HG02852 (cell line): ENCODE results near the gene SNX1.
"Not testable (repeated sequence)": the region's sequence is repeated elsewhere in the genome, so short reads cannot be mapped to it uniquely, and the experiment has no call there.

Experiments
- ATAC-seq: cut with Tn5 transposase; IDR thresholded peaks from one replicate; pipeline ENCODE4 v1.9.1; 2021; ENCODE audit warnings: mild to moderate bottlenecking, moderate library complexity; ENCODE audit not compliant: unreplicated experiment

The SNX1 gene

DNA sequence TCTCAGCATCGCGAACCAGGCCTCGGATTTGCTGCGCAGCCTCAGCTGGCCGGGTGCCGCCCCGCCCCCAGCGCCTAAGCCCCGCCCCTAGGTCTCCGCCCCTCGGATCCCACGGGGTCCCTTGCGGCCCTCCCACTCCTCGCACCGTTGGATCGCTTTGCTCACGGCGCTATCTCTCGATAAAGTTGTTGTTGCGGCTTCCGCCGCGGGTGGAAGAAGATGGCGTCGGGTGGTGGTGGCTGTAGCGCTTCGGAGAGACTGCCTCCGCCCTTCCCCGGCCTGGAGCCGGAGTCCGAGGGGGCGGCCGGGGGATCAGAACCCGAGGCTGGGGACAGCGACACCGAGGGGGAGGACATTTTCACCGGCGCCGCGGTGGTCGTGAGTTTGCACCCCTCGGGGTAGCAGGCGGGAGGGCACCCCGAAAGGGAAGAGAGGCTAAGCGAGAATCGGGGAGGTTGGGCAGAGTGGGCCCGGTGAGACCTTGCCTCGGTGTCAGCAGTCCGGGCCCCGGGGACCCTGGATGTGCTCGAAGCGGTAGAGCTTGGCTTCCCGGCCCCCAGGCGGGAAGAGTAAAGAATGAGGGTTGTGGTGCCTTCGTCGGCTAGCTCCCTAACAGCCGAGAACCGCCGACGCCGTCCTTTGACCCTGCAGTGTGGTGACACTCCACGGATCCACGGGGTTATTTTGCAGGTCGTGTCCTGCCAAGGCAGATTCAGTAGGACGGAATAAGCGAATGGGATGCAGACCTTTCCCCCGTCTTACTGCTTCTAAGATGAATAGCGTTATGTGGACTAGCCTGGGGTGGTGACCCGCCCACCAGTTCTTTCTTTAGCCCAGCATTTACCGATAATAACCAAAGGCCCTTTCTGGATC, at the start of gene SNX1:
SNX1 (plus strand) TSS at position 188 of the 873 bp plus-strand sequence; CDS start at position 220, 32 bp downstream.
- ATAC-seq, result peak; percentile 46

GRCh38 chr15:64046421-64047153, 49.2 kb upstream of the SNX1 start, which contains the start of gene DAPK2:
Gene DAPK2 (minus strand): TSS chr15:64046485. CDS start chr15:64040261, 6,224 bp downstream.
- peak; percentile 64 for ATAC-seq

GRCh38 chr15:64048781-64049460, 46.9 kb upstream of the SNX1 start:
- no peak for ATAC-seq

DNA sequence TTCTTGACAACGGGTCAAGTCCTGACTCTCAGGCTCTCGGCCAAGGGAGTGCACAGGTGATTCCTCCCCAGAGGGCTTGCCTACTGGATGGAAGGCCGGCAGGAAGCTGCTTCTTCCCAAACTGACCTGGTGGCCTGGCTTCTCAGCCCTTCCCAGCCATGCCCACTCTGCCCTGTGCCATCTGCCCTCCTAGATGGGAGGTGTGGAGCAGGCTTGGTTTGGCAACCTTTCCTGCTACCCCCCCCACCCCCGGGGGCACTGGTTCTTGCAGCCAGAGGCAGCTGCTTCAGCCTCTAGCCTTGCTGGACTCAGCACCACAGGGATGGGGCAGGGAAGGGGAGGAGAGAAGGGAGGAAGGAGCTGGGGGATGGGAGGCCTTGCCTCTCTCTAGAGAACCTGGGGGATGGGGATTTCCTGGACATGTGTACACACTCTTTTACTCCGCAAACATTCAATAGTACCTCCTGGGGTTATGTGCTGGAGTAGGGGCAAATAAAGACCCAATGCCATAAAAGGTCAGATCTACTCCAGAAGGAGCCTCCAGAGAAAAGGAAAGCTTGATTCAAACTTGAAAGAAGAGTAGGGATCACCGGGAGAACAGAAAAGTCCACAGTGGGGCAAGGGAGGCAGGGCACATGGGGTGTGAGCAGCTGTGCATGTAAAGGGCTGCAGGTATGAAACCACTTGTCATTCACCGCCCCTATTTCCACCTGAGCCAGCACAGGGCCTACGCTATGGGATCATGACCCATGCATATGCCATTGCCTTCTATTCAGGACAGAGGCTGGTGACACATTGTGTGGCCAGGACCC, 45.3 kb upstream of the SNX1 start:
- ATAC-seq, result no peak

- no peak for ATAC-seq
Measured at GRCh38 chr15:64051093-64051402, 44.7 kb upstream of the SNX1 start.

GRCh38 chr15:64051407-64052259, 44.1 kb upstream of the SNX1 start:
- no peak for ATAC-seq

- no peak for ATAC-seq
Measured at GRCh38 chr15:64052925-64053491, 42.8 kb upstream of the SNX1 start.

DNA sequence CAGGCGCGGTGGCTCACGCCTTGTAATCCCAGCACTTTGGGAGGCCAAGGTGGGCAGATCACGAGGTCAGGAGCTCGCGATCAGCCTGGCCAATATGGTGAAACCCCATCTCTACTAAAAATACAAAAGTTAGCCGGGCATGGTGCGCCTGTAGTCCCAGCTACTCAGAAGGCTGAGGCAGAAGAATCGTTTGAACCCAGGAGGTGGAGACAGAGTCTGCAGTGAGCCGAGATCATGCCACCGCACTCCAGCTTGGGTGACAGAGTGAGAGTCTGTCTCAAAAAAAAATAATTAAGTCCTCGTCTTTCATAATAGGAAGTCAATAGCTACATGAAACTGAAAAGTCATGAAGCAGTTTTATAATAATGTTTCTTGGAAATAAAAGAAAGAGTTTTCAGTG, 42.1 kb upstream of the SNX1 start:
- ATAC-seq, result not testable (repeated sequence)

- no peak for ATAC-seq
Measured at GRCh38 chr15:64058279-64058678, 37.5 kb upstream of the SNX1 start.

DNA sequence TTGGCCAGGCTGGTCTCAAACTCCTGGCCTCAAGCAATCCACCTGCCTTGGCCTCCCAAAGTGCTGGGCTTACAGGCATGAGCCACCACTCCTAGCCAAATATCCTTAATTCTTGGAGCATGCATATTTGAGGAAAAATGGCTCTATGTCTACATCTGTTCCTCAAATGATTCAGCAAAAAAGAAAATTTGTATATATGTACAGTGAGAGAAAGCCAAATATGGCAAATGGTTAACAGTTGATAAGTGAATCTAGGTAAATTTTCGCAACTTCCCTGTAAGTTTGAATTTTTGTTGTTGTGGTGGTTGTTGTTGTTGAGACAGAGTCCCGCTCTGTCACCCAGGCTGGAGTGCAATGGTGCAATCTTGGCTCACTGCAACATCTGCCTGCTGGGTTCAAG, 36.7 kb upstream of the SNX1 start:
- not testable (repeated sequence) for ATAC-seq

- no peak for ATAC-seq
Measured at GRCh38 chr15:64060716-64061115, 35.1 kb upstream of the SNX1 start.

GRCh38 chr15:64066451-64066850, 29.3 kb upstream of the SNX1 start:
- no peak for ATAC-seq

DNA sequence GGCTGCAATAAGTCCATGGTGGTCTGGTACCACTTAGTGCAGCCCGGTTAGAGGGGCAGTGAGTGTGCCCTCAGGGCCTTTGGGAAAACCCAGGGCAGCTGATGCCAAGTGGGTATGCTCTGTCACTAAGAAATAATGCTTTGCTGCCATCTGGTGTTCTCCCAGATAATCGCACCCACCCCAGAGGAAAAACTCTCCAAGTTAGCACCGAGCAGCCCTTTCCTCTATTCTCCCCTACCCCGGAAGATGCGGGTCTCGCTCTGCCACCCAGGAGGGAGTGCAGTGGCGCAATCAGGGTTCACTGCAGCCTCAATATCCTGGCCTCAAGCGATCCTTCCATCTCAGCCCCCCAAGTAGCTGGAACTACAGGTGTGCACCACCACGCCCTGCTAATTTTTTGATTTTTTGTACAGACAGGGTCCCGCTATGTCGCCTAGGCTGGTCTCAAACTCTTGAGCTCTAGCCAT, 28.2 kb upstream of the SNX1 start:
- ATAC-seq, result no peak

GRCh38 chr15:64068133-64068532, 27.6 kb upstream of the SNX1 start:
- ATAC-seq, result no peak

DNA sequence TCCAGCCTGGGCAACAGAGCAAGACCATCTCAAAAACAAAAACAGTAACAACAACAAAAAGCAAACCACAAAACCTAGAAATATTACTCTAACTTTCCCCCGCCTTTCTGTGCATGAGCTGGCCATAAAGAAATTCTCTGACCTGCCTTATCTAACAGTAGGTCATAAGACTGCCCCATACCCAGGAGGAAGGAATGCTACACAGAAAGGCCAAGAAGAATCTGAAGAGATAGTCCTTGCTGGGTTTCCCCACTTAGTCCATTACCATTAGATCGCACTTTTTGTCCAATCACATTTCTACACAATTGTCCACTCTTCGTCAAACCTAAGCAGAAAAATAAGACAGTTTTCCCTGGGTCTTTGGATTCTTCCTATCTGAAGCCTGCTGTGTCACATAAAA, 25.7 kb upstream of the SNX1 start:
- ATAC-seq, result no peak

- no peak for ATAC-seq
Measured at GRCh38 chr15:64070965-64071851, 24.6 kb upstream of the SNX1 start.

DNA sequence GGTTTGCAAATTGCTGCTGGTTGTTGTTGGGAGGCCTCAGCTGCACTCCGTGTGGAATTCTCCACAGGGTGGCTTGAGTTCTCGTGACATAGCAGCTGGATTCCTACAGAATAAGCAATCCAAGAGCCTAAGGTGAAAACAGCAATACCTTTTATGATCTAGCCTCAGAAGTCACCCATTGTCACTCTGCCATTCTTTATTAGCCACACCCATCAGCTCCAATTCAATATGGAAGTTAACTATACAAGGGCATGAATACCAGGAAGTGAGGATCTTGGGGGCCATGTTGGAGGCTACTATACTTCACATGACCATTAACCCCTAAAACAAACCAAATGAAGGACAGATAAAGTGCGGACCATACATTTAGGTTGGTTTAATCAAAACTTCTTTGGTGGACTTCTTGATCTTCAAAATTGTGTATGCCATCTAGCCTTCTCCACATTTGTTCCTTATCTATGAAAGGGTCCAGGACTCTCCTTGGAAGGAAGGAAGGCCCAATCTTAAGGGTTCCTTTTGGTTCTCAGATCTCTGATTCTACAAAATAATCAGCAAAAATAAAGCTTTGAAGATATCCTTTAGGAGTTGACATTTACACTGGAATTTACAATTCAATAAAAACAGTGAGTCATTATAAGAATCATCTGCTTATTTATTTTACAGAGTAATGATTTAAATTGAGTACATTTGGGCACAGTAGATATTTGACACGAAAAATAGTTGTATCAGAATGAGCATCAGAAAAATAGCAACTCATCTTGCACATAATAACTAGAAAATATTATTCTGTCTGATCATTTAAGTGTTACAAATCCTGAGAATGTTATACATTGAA, 23.6 kb upstream of the SNX1 start:
- no peak for ATAC-seq
